SK-N-SH (cell line): Measurements from ENCODE around the gene PIAS1. TPM values are rescaled to one million over a fixed set of nuclear protein-coding genes. Genes with fewer than 3 reads are reported as not detected.
"Not testable (repeated sequence)": the region's sequence is repeated elsewhere in the genome, so short reads cannot be mapped to it uniquely, and the experiment has no call there.

Experiments
- CTCF ChIA-PET: fragments of 300-600, 350-600 bp; formaldehyde crosslinking; extraction: SDS; loops from one replicate; lab custom pipeline; 2021; lab: Yijun Ruan, JAX
- POLR2A ChIA-PET: fragments of 350-600 bp; sonication (Branson Sonifier 250); formaldehyde crosslinking; extraction: SDS; loops from one replicate; lab custom pipeline; 2020; ENCODE audit warnings: antibody characterized with exemption, inconsistent platforms; lab: Yijun Ruan, JAX
- DNase-seq: peaks from one replicate; pipeline ENCODE4 v3.0.0; 2012
- H2AFZ ChIP-seq: fragments of 200-600 bp; sonication (generic); 2 replicates; pipeline ENCODE4 v1.8.1; 2016; ENCODE audit warnings: antibody characterized with exemption, mild to moderate bottlenecking, low read depth
- H3F3A ChIP-seq: fragments of 200-600 bp; sonication (generic); replicated peaks from 2 replicates; pipeline ENCODE3; 2016; ENCODE audit warnings: antibody characterized with exemption, mild to moderate bottlenecking; ENCODE audit not compliant: insufficient read depth
- H3K27ac ChIP-seq, 2 experiments: fragments of 200-500 bp in 1 of 2; fragments of 200-600 bp in 1 of 2; sonication (Bioruptor generic) in 1 of 2; sonication (generic), shearing (Covaris generic) in 1 of 2; 2 replicates each; pipeline versions ENCODE4 v1.5.1 to v1.6.1; 2014 to 2016; ENCODE audit warnings: low read depth in 2 of 2, inconsistent platforms in 1 of 2, low read length in 1 of 2, mild to moderate bottlenecking in 1 of 2, mixed read lengths in 1 of 2
- H3K27me3 ChIP-seq: fragments of 200-600 bp; sonication (generic), shearing (Covaris generic); 2 replicates; pipeline ENCODE4 v1.6.1; 2016; ENCODE audit warnings: mixed run types; ENCODE audit not compliant: insufficient read depth
- H3K36me3 ChIP-seq, 2 experiments: fragments of 200-500 bp in 1 of 2; fragments of 200-600 bp in 1 of 2; sonication (Bioruptor generic) in 1 of 2; sonication (generic) in 1 of 2; replicated peaks in 1 of 2; 2 replicates each; pipeline versions ENCODE3 to v1.5.1; 2014 to 2016; ENCODE audit warnings: low read length in 1 of 2, mild to moderate bottlenecking in 1 of 2; ENCODE audit not compliant: insufficient read depth in 2 of 2, control insufficient read depth in 1 of 2
- H3K4me1 ChIP-seq, 2 experiments: fragments of 200-500 bp in 1 of 2; fragments of 200-600 bp in 1 of 2; sonication (Bioruptor generic) in 1 of 2; sonication (generic), shearing (Covaris generic) in 1 of 2; 2 replicates each; pipeline versions ENCODE4 v1.5.1 to v1.6.1; 2014 to 2016; ENCODE audit warnings: low read depth in 1 of 2, low read length in 1 of 2, mixed run types in 1 of 2; ENCODE audit not compliant: insufficient read depth in 2 of 2, control insufficient read depth in 1 of 2
- H3K4me2 ChIP-seq: fragments of 200-600 bp; sonication (generic), shearing (Covaris generic); 2 replicates; pipeline ENCODE4 v1.6.1; 2017; ENCODE audit warnings: mixed run types
- H3K4me3 ChIP-seq, 2 experiments: fragments of 200-500 bp in 1 of 2; fragments of 200-600 bp in 1 of 2; sonication (Bioruptor generic) in 1 of 2; sonication (generic), shearing (Covaris generic) in 1 of 2; 2 replicates each; pipeline versions ENCODE4 v1.5.1 to v1.8.1; 2014 to 2016; ENCODE audit warnings: low read depth in 2 of 2, inconsistent platforms in 1 of 2, low read length in 1 of 2, mild to moderate bottlenecking in 1 of 2, mixed read lengths in 1 of 2, moderate library complexity in 1 of 2
- H3K79me2 ChIP-seq: fragments of 200-600 bp; sonication (generic); 2 replicates; pipeline ENCODE4 v1.8.1; 2017; ENCODE audit warnings: mild to moderate bottlenecking; ENCODE audit not compliant: insufficient read depth
- H3K9ac ChIP-seq: fragments of 200-600 bp; sonication (generic); 2 replicates; pipeline ENCODE4 v1.6.1; 2017; ENCODE audit warnings: mixed run types
- H3K9me2 ChIP-seq: fragments of 200-600 bp; sonication (generic); 2 replicates; pipeline ENCODE4 v1.6.1; 2017; ENCODE audit warnings: mixed run types
- H3K9me3 ChIP-seq: fragments of 200-600 bp; sonication (generic); 2 replicates; pipeline ENCODE4 v1.6.1; 2017; ENCODE audit warnings: mixed run types, mild to moderate bottlenecking, moderate library complexity
- H4K20me1 ChIP-seq: fragments of 200-600 bp; sonication (generic); 2 replicates; pipeline ENCODE4 v1.6.1; 2017; ENCODE audit warnings: mild to moderate bottlenecking, mixed run types; ENCODE audit not compliant: insufficient read depth
- CHD2 ChIP-seq: fragments of 150-350 bp; IDR thresholded peaks from 2 replicates; pipeline ENCODE4 v1.6.1; 2018; ENCODE audit warnings: low read length; ENCODE audit not compliant: partially characterized antibody
- FOXJ3 ChIP-seq: sonication (generic); formaldehyde crosslinking; IDR thresholded peaks from 2 replicates; pipeline ENCODE4 v1.5.1; 2020; ENCODE audit warnings: mild to moderate bottlenecking, missing genetic modification reagents
- GATA2 ChIP-seq: sonication (generic); formaldehyde crosslinking; IDR thresholded peaks from 2 replicates; pipeline ENCODE4 v1.5.0; 2020; ENCODE audit warnings: mild to moderate bottlenecking, missing genetic modification reagents
- MEF2A ChIP-seq: IDR thresholded peaks from 2 replicates; pipeline ENCODE4 v1.4.0; 2012; ENCODE audit warnings: low read depth, borderline replicate concordance
- NRF1 ChIP-seq: IDR thresholded peaks from 2 replicates; pipeline ENCODE4 v1.6.1; 2012; ENCODE audit warnings: low read depth, mild to moderate bottlenecking, low read length
- RAD21 ChIP-seq: IDR thresholded peaks from 2 replicates; pipeline ENCODE4 v1.6.1; 2012; ENCODE audit warnings: mild to moderate bottlenecking, low read length
- RFX5 ChIP-seq: IDR thresholded peaks from 2 replicates; pipeline ENCODE4 v1.6.1; 2012; ENCODE audit warnings: mild to moderate bottlenecking, improper control_type of control experiment, low read length
- TCF12 ChIP-seq: IDR thresholded peaks from 2 replicates; pipeline ENCODE4 v1.4.0; 2012
- TEAD4 ChIP-seq: IDR thresholded peaks from 2 replicates; pipeline ENCODE4 v1.4.0; 2012; ENCODE audit warnings: mild to moderate bottlenecking, borderline replicate concordance; ENCODE audit not compliant: insufficient read depth
- YY1 ChIP-seq: IDR thresholded peaks from 2 replicates; pipeline ENCODE4 v1.4.0; 2012; ENCODE audit warnings: low read depth, mild to moderate bottlenecking
- WGBS: methylation state at CpG from one replicate; pipeline ENCODE4 v1.1.6; 2017; ENCODE audit warnings: low lambda C conversion rate; 5-methylcytosine and 5-hydroxymethylcytosine counted together
- polyA plus RNA-seq, 3 experiments: library from polyadenylated mRNA; depleted of rRNA; stranded (reverse); fragments of >200 nt; gene quantifications; 2 replicates each; pipeline ENCODE4 v1.2.3, GENCODE V29; 2012
- TF ChIP-seq, protein P1 (sequence below): IDR thresholded peaks from 2 replicates; pipeline ENCODE4; 2012
- TF ChIP-seq, protein P2 (sequence below): fragments of 150-350 bp; IDR thresholded peaks from 2 replicates; pipeline ENCODE4 v1.6.1; 2017; ENCODE audit warnings: antibody characterized with exemption, low read length, low read depth, borderline replicate concordance
- TF ChIP-seq, protein P3 (sequence below): IDR thresholded peaks from 2 replicates; pipeline ENCODE4 v1.6.1; 2012; ENCODE audit warnings: mild to moderate bottlenecking, low read depth, low read length, moderate library complexity
- TF ChIP-seq, protein P4 (sequence below): fragments of 150-350 bp; IDR thresholded peaks from 2 replicates; pipeline ENCODE4 v1.6.1; 2016; ENCODE audit warnings: mild to moderate bottlenecking, low read depth, low read length

The PIAS1 gene
- polyA plus RNA-seq, 1 of the 3 experiments (the other 2 are of a cell fraction) = 9.0 TPM

DNA sequence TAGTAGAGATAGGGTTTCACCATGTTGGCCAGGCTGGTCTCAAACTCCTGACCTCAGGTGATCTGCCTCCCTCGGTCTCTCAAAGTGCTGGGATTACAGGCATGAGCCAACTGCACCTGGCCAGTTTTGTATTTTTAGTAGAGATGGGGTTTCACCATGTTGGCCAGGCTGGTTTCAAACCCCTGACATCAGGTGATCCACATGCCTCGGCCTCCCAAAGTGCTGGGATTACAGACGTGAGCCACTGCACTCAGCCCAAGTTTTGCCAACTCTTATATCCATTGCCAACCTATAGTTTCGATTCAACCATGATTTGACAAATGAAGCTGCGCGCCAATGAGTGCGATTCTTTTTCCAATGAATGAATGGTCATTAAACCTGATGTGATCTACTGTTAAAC lies 148.9 kb downstream of the PIAS1 start:
- H4K20me1 ChIP-seq, H3K9me2 ChIP-seq, H3K9ac ChIP-seq, H3K79me2 ChIP-seq, H3K9me3 ChIP-seq, H3K36me3 ChIP-seq, H3K27me3 ChIP-seq, POLR2A ChIA-PET, DNase-seq, H3K27ac ChIP-seq, H3K4me3 ChIP-seq, H2AFZ ChIP-seq, H3F3A ChIP-seq, H3K4me2 ChIP-seq: not testable (repeated sequence)
- H3K4me1 ChIP-seq = peaks cover 0 to 20% of the 10 kb centered on the region in 2 experiments; a peak in 1 of 4 replicates
- 98% methylated on average over 7 of the region's 7 CpGs for WGBS
- CTCF ChIA-PET = interaction anchor here (0.6 to 2.7 kb wide), 4 partner anchors 8 to 347 kb away, joined by 3 to 14 read pairs (median 3); no protein-coding TSS in a partner anchor

DNA sequence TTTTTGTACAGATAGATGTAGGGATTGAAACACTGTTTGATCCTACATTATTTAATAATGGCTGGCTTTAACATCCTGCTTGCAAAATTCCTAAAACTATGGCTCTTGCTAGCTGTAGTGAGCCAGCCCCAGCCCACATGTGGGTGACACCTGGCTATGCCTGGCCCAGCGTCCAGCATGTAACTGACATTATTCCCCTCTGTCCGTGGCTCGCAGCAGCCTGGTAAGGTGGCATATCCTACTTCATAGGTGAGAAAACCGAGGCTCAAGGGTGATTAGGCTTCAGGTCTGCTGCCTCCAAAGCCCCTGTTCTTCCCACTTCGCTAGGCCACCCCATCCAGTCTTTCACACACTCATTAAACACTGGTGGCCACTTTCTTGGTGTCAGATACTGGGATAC lies 149.4 kb downstream of the PIAS1 start:
- Histone ChIP-seq H3K36me3 (peaks cover 2% of the 10 kb centered on the region in 2 experiments), H3K79me2 (peaks cover 4% of the 10 kb centered on the region; the same call in 1 of the 2 replicates), H3K4me3 (no peak overlapping the region), H3K4me1 (peaks cover 0 to 24% of the 10 kb centered on the region in 2 experiments; a peak in 1 of 4 replicates), H3K9me2 (no peaks in the 10 kb centered on the region), H3K9me3 (no peaks in the 10 kb centered on the region), H3K4me2 (no peak overlapping the region), H2AFZ (no peak overlapping the region), H3K27ac (no peak overlapping the region), H3K27me3 (no peaks in the 10 kb centered on the region), H3F3A (no peaks in the 10 kb centered on the region), H4K20me1 (no peaks in the 10 kb centered on the region), H3K9ac (no peak overlapping the region)
- 98% methylated on average over 4 of the region's 5 CpGs for WGBS
- ChIA-PET POLR2A (no interaction called here), CTCF (interaction anchor here (0.6 to 1.7 kb wide), 3 partner anchors 9 to 340 kb away, joined by 3 read pairs; no protein-coding TSS in a partner anchor)
- no peak for DNase-seq
- TF ChIP-seq TCF12 (no peak), RAD21 (no peak), GATA2 (CRISPR knock-in tag) (no peak), CHD2 (no peak), FOXJ3 (CRISPR knock-in tag) (no peak), NRF1 (no peak), YY1 (no peak), MEF2A (no peak), TEAD4 (no peak), RFX5 (no peak)
- TF ChIP-seq, protein P1, sequence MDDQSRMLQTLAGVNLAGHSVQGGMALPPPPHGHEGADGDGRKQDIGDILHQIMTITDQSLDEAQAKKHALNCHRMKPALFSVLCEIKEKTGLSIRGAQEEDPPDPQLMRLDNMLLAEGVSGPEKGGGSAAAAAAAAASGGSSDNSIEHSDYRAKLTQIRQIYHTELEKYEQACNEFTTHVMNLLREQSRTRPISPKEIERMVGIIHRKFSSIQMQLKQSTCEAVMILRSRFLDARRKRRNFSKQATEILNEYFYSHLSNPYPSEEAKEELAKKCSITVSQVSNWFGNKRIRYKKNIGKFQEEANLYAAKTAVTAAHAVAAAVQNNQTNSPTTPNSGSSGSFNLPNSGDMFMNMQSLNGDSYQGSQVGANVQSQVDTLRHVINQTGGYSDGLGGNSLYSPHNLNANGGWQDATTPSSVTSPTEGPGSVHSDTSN = no peak
- TF ChIP-seq, protein P2, sequence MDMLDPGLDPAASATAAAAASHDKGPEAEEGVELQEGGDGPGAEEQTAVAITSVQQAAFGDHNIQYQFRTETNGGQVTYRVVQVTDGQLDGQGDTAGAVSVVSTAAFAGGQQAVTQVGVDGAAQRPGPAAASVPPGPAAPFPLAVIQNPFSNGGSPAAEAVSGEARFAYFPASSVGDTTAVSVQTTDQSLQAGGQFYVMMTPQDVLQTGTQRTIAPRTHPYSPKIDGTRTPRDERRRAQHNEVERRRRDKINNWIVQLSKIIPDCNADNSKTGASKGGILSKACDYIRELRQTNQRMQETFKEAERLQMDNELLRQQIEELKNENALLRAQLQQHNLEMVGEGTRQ = no peak
- TF ChIP-seq, protein P3, sequence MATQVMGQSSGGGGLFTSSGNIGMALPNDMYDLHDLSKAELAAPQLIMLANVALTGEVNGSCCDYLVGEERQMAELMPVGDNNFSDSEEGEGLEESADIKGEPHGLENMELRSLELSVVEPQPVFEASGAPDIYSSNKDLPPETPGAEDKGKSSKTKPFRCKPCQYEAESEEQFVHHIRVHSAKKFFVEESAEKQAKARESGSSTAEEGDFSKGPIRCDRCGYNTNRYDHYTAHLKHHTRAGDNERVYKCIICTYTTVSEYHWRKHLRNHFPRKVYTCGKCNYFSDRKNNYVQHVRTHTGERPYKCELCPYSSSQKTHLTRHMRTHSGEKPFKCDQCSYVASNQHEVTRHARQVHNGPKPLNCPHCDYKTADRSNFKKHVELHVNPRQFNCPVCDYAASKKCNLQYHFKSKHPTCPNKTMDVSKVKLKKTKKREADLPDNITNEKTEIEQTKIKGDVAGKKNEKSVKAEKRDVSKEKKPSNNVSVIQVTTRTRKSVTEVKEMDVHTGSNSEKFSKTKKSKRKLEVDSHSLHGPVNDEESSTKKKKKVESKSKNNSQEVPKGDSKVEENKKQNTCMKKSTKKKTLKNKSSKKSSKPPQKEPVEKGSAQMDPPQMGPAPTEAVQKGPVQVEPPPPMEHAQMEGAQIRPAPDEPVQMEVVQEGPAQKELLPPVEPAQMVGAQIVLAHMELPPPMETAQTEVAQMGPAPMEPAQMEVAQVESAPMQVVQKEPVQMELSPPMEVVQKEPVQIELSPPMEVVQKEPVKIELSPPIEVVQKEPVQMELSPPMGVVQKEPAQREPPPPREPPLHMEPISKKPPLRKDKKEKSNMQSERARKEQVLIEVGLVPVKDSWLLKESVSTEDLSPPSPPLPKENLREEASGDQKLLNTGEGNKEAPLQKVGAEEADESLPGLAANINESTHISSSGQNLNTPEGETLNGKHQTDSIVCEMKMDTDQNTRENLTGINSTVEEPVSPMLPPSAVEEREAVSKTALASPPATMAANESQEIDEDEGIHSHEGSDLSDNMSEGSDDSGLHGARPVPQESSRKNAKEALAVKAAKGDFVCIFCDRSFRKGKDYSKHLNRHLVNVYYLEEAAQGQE = no peak
- TF ChIP-seq, protein P4, sequence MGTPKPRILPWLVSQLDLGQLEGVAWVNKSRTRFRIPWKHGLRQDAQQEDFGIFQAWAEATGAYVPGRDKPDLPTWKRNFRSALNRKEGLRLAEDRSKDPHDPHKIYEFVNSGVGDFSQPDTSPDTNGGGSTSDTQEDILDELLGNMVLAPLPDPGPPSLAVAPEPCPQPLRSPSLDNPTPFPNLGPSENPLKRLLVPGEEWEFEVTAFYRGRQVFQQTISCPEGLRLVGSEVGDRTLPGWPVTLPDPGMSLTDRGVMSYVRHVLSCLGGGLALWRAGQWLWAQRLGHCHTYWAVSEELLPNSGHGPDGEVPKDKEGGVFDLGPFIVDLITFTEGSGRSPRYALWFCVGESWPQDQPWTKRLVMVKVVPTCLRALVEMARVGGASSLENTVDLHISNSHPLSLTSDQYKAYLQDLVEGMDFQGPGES = no peak
